Muscle of back (tissue), 11 donors: ENCODE data around the gene NRP1. TPM values are rescaled to one million over a fixed set of nuclear protein-coding genes. Genes with fewer than 3 reads are reported as not detected.
"Not testable (repeated sequence)": the region's sequence is repeated elsewhere in the genome, so short reads cannot be mapped to it uniquely, and the experiment has no call there.

Experiments
- DNase-seq, 3 donors: peaks; one replicate each; pipeline versions ENCODE4 v3.0.0 to v3.0.0-alpha.2; 2013
- polyA plus RNA-seq, 10 donors: library from polyadenylated mRNA; unstranded; fragments of 120-200 nt; gene quantifications; one replicate each; pipeline ENCODE4 v1.2.1, GENCODE V29; 2013; ENCODE audit not compliant: insufficient read length in 10 of 10

NRP1 gene
- polyA plus RNA-seq, 10 donors, result 90.1 to 133 (median 105) TPM

DNA sequence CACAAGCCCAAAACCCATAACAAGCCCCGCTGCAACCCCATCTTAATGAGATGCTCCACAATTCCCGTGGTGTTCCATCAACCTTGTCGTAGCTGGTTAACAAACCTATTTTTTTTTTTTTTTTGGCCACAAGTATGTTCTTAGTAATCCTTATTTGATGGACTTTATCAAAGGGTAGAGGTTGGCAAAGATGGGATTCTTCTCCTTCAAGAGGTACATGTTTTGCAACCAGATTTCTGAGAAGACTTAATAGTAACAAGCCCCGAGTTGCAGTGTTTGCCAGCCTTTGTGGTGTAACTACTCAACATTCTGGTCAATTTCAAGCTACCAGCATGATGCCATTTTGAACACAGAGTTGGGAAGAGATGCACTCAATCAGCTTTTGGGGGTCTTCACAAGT, 181.7 kb downstream of the NRP1 start:
- DNase-seq, result no peak

DNA sequence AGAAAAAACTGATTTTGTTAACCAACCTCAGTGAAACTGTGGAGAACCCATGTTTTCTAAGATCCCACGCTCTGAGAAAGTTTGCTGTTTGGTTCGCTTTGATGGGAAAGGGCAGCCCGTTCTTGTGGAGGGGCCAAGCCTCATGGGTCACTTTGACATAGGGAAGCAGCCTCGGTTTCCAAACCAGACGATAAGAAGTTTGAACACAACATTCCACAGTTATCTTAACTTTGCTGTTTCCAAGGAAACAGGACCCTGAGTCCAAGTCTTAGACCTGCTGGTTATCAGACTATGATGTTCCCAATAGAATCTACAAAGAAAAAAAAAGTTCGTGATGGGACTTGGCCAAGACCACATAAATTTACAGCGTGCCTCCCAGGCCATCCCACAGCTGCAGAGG, 182.3 kb downstream of the NRP1 start:
- DNase-seq, result no peak

GRCh38 chr10:33151344-33151864, 183.1 kb downstream of the NRP1 start:
- DNase-seq, result no peak

DNA sequence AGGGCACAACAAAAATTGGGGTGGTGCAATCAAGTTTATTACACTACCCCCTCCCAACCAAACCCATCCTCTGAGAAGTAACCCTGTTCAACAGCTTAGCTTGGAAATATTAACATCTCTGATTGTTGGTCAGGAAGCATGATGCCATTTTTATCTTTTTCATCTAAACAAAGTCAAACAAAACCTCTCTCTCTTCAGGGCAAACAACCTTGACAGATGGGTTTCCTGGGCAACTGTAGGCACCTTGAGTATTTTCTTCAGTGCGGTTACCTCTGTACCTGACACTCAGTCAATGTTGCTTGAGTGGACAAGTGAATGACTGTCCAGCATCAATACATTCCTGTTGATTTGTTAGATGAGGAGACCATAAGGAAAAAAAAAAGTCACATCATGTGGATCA, 183.6 kb downstream of the NRP1 start:
- DNase-seq, result no peak

DNA sequence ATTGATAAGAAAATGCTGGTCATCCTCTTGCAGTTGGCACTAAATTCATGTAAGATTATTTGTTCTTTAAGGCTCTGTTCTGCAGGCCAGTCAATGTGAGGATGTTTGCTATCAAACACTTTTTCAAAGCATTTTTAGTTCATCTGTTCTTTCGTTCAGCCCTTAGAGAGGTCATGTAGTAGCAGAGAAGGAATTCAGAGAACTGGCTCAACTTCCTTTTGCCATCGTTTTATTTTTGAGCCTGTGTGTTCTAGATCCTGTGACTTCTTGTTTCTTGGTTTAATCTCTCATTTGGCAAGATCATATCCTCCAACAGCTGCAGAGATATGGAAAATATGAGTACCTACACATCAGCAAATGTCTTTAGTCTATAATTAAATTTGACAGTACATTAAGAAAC, 184.3 kb downstream of the NRP1 start:
- DNase-seq, result no peak

DNA sequence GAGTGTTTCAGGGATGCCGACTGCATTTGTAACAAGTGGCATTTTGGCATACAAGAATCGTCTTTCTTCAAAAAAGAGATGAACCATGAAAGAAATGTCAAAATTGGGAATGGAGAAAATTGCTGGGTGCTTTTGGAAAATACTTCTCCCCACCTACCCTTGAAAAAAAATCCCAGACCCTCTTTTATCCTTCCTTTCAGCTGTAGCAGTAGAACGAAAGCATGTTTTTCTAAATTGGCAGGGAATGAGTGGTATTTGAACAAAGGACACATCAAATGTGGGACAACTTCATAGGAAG, 187.5 kb downstream of the NRP1 start:
- DNase-seq, result no peak

DNA sequence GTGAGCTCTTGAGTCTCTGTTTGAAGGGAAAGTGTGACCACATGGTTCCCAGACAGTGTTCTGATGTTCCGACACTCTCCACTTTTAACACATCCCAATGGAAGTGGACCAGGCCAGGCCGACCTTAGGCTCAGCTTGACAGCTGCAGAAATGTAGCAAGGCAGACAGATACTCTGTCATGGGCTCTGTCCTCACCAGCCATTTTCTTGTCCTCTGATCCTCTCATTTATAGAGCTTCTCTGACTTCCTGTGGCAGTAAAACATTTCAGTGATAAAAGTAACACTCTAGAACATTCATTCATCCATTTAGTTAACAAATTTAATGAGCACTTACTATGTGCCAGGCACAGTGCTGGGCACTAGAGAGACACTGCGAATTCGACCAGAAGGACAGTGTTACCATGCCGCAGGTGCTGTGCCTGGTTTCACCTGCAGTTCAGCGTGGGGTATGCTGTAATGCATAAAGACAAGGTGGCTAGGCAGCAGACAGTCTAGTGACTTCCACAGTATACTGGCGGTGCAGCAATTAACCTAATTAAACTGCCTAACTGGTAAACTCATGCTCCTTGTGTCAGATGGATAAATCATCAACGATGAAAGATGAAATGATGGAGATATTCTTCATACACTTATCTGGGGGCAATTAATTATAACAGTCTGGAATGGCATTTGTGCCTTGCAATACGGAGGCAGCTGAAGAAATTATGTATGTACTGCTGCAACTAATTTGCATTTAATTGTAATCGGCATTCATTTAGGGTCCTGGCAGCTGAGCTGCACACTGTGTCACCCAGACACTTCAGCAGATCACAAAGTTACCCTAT, 188.1 kb downstream of the NRP1 start:
- DNase-seq, result no peak

- no peak for DNase-seq
Observed at GRCh38 chr10:33145451-33146188, 188.8 kb downstream of the NRP1 start.

DNA sequence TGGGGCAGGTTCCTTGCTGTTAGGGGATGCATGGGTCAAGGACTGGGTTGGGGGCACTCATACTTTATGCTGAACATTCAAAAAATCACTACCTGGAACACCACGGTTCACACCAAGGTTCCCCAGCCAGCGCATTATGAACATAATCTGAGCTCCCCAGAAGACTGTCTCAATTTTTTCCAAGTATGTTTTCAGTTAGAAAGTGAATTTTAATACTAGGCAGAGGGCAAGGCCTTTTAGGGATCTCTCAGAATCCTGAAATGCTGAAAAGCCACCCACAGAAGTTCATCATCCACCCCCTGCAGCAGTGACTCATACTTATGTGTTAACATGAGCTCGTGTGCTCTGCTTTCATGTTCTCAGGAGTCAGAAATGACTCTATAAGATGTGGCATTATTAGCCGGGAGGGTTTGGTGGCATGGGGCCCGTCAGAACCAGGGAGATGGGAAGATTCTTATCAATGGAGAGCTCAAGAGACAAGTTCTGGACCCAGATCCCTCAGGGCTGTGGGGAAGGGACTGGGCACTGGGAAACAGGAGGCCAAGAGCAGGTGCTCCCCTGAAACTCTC, 191.2 kb downstream of the NRP1 start:
- DNase-seq, result peak in 1 of 3 donors; percentile 78

GRCh38 chr10:33142295-33142694, 192.2 kb downstream of the NRP1 start:
- peak in 1 of 3 donors; percentile 56 for DNase-seq

- DNase-seq, result no peak
Observed at GRCh38 chr10:33141251-33141650, 193.2 kb downstream of the NRP1 start.

- DNase-seq, result no peak
Observed at GRCh38 chr10:33139181-33139646, 195.3 kb downstream of the NRP1 start.

DNA sequence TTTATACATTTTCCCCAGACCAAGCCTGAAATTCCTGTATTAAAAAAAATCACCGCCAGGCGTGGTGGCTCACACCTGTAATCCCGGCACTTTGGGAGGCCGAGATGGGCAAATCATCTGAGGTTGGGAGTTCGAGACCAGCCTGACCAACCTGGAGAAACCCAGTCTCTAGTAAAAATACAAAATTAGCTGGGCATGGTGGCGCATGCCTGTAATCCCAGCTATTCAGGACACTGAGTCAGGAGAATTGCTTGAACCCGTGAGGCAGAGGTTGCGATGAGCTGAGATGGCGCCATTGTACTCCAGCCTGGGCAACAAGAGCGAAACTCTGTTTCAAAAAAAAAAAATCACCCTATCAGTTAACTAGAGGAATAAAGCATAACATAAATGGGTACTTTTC, 195.8 kb downstream of the NRP1 start:
- DNase-seq, result not testable (repeated sequence)

- no peak for DNase-seq
Observed at GRCh38 chr10:33137356-33138005, 197.0 kb downstream of the NRP1 start.

GRCh38 chr10:33136781-33137180, 197.7 kb downstream of the NRP1 start:
- DNase-seq, result no peak

DNA sequence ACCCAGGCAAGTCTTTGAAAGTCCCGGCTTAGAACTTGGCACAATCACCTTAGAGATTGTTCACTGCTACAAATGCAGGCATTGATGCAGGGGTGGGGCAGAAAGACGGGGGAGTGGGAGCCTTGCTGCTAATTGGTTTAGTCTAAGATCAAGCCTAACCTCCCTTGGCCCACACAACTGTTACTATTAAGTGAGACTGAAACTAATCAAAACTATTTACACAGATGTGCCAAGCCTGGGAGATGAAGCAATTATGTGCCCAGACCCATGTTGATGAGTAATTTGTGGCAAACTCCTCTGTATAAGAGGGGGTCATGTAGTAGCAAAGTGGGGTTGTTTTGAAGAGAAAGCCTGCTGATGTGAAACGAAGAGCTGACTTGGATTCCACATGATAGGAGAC, 198.2 kb downstream of the NRP1 start:
- DNase-seq, result no peak

DNA sequence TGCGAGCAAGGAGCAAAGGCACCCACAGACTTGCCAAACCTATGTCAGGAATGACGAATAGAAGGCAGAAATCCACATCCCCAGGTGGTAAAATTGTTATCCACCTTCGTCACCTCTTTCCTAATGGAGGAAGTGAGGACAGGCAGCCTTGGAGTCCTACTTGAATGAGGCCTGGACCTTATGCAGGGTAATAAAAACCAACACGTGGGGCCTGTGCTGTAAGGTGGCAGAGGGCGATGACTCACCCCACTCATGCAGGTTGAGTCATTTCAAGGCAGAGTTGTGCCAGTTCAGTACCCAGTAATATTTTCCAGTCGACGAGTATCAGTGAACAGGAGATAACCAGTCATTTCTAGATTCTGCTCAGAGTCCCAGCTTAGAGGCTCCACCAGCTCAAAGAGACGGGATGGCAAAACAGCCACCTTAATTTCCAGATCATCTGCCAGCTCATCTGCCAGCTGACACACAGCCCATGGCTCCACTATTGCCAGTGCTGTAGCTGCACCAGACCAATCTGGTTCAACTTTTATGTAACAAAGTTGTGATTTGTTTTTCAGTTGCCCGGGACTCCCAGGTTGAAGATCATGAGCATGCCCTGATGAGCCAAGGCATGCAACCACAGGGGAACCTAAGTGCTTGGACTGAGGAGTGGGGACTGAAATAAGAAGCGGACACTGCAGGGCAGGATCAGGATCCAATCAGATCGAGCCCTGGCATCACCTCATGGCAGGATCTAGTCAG, 200.3 kb downstream of the NRP1 start:
- DNase-seq, result no peak

GRCh38 chr10:33133557-33133956, 200.9 kb downstream of the NRP1 start:
- no peak for DNase-seq

- DNase-seq, result no peak
Observed at GRCh38 chr10:33132626-33133025, 201.8 kb downstream of the NRP1 start.

DNA sequence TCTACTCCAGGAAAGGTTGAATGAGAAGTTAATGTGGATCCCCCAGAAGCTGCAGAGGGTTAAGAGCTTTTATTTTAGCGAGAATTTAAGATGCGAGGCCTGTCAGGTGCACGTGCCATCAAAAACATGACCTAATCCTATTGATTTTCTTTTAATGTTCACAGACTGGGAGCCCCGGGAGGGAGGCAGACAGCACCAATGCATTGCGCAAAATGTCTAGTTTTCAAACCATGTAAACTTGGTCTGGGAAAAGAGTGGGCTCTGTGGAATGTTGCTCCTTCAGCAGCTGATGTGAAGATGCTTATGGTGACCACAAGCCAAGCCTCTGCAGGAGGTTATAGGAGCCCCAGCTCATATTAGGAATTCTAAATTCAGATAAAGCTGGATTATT, 204.5 kb downstream of the NRP1 start:
- DNase-seq, result peak in 1 of 3 donors; percentile 84
